ENCODE results near the gene PSD2. TPM values are rescaled to one million over a fixed set of nuclear protein-coding genes. Genes with fewer than 3 reads are reported as not detected.

PSD2 gene
- total RNA-seq, 1 donor from 2014 or later: not detected

DNA sequence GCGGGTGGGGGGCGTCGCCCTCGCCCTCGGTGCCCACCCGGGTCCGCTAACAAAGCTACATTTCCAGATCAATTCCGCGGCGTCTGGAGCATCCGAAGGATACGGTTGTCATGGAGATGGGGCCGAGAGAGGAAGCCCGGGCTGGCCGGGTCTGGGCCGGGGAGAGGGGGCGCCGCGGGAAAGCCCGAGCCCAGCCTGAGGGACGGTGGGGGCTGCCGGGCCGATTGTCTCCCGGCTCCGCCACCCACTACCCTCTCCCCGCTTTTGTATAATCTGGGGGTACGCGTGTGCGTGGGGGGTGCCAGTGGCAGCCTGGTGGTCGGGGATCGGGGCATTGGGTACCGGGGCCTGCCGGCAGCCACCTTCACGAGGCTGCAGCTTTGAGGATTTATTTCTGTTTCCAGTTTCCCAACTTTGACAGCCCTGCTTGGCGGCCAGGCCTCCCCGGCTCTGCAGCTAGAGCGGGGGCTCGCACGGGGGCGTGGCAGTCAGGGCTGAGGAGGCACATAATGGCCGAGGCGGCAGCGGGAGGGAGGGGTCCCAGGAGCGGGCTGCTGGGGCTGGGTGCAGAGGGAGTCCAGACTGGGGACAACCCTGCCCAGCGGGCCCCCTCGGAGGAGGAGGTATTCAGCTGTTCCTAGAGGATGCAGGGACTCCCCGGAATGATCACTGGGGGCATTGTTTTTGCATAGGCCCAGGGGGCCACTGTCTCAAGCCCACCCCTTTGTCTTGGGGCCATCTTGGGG lies 626 bp downstream of the PSD2 start:
- Histone ChIP-seq H3K9me3 (no peaks in the 10 kb centered on the region), H3K27ac (no peak overlapping the region), H3K4me1 (peaks cover 5 to 7% of the 10 kb centered on the region in 2 donors), H3K27me3 (peaks cover 6% of the 10 kb centered on the region), H3K4me3 (peak overlapping the region; percentile 64 to 66), H3K36me3 (no peaks in the 10 kb centered on the region)
- DNase-seq (ENCODE audit: low spot score in 2 of 2): no peak
- TF ChIP-seq, protein P1, sequence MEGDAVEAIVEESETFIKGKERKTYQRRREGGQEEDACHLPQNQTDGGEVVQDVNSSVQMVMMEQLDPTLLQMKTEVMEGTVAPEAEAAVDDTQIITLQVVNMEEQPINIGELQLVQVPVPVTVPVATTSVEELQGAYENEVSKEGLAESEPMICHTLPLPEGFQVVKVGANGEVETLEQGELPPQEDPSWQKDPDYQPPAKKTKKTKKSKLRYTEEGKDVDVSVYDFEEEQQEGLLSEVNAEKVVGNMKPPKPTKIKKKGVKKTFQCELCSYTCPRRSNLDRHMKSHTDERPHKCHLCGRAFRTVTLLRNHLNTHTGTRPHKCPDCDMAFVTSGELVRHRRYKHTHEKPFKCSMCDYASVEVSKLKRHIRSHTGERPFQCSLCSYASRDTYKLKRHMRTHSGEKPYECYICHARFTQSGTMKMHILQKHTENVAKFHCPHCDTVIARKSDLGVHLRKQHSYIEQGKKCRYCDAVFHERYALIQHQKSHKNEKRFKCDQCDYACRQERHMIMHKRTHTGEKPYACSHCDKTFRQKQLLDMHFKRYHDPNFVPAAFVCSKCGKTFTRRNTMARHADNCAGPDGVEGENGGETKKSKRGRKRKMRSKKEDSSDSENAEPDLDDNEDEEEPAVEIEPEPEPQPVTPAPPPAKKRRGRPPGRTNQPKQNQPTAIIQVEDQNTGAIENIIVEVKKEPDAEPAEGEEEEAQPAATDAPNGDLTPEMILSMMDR (IDR thresholded peaks at IDR 0.05): no peak
- intact Hi-C loops (cut with DNase I): no loop called here

DNA sequence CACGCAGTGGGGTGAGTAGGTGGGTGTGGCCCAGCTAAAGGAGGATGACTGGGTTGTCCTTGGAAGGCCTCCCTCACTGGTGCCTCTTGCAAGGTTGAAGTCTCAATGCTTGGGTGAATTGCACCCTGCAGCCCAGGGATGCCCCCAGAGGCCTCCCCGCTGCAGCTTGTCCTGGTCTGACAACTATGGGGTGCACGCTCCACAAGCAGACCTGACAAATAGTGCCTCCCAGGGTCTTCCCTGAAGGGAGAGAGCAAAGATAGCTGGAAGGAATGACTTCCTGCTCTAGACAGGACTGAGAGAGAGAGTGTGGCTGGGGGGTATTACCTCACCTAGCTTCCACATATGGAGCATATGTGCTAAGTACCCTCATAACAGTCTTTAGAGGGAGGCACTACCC lies 1.7 kb downstream of the PSD2 start:
- intact Hi-C loops (cut with DNase I): no loop called here
- H3K27me3 ChIP-seq: peaks cover 6% of the 10 kb centered on the region

GRCh38 chr5:139797856-139798510 lies 2.4 kb downstream of the PSD2 start:
- no peak for DNase-seq (ENCODE audit: low spot score in 2 of 2)
- intact Hi-C loops (cut with DNase I): no loop called here
- H3K9me3 ChIP-seq: no peaks in the 10 kb centered on the region
- H3K27ac ChIP-seq: no peak overlapping the region
- peaks cover 5 to 7% of the 10 kb centered on the region in 2 donors for H3K4me1 ChIP-seq
- no peaks in the 10 kb centered on the region for H3K36me3 ChIP-seq
- H3K4me3 ChIP-seq: no peak overlapping the region
- peaks cover 6% of the 10 kb centered on the region for H3K27me3 ChIP-seq
- TF ChIP-seq, protein P1 (IDR thresholded peaks at IDR 0.05): no peak

More for the DNA sequence above, 1.7 kb downstream of the PSD2 start:
- no peak overlapping the region for H3K4me3 ChIP-seq
- H3K27ac ChIP-seq: no peak overlapping the region
- DNase-seq (ENCODE audit: low spot score in 2 of 2): no peak
- H3K4me1 ChIP-seq: peaks cover 5 to 7% of the 10 kb centered on the region in 2 donors
- H3K9me3 ChIP-seq: no peaks in the 10 kb centered on the region
- H3K36me3 ChIP-seq: no peaks in the 10 kb centered on the region
- TF ChIP-seq, protein P1 (IDR thresholded peaks at IDR 0.05): no peak

GRCh38 chr5:139798883-139799282 lies 3.3 kb downstream of the PSD2 start:
- Histone ChIP-seq H3K9me3 (no peaks in the 10 kb centered on the region), H3K4me3 (no peak overlapping the region), H3K27ac (no peak overlapping the region), H3K27me3 (peaks cover 6% of the 10 kb centered on the region), H3K36me3 (no peaks in the 10 kb centered on the region), H3K4me1 (peaks cover 5 to 7% of the 10 kb centered on the region in 2 donors)
- TF ChIP-seq, protein P1 (IDR thresholded peaks at IDR 0.05): no peak
- DNase-seq (ENCODE audit: low spot score in 2 of 2): no peak
- intact Hi-C loops (cut with DNase I): no loop called here

GRCh38 chr5:139799359-139799758 lies 3.8 kb downstream of the PSD2 start:
- Histone ChIP-seq H3K9me3 (no peaks in the 10 kb centered on the region), H3K4me1 (peaks cover 5 to 7% of the 10 kb centered on the region in 2 donors), H3K27ac (no peak overlapping the region), H3K36me3 (no peaks in the 10 kb centered on the region), H3K4me3 (no peak overlapping the region), H3K27me3 (peaks cover 6% of the 10 kb centered on the region)
- no peak for DNase-seq (ENCODE audit: low spot score in 2 of 2)
- intact Hi-C loops (cut with DNase I): no loop called here
- TF ChIP-seq, protein P1 (IDR thresholded peaks at IDR 0.05): no peak

Measured in ascending aorta (tissue), 2 donors.